GM19463 (cell line): Measurements from ENCODE around the gene HS3ST5.
"Not testable (repeated sequence)": the region's sequence is repeated elsewhere in the genome, so short reads cannot be mapped to it uniquely, and the experiment has no call there.

ENCODE experiments used
- ATAC-seq: cut with Tn5 transposase; IDR thresholded peaks from one replicate; pipeline ENCODE4 v1.9.1; 2021; ENCODE audit warnings: mild to moderate bottlenecking, moderate library complexity; ENCODE audit not compliant: unreplicated experiment

HS3ST5 gene

DNA sequence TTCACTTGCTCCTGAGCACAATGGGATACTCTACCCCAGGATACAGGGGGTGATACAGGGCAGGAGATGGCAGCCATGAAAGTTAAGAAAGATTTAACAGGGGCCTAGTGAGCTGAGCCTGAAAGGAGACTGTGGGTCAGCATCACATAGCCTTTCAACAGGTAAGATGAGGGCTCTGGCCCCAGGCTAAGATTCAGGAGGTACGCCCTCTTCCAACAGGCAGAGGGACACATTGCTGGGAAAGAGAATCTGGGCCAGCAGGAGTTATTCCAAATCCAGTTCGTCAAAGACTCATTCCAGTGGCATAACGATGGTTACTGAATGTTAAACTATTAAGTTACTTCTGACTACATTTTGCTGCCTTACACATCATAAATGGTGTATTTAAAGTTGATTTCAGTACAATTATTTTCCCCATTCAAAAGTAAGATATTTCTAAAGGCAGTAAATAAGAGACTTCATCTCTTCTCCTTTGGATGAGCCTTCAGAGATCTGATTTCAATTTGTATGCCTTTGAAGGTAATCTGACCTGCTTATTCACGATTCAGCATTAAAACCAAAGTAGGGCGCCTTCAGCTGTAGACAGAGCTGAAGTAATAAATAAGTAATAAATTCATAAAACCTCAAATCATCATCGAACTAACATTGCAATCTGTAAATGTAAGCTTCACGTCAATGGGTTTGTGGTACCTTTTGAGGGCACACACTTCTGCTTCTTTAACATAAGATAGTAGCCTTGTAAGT, 62.4 kb downstream of the HS3ST5 start:
- no peak for ATAC-seq

DNA sequence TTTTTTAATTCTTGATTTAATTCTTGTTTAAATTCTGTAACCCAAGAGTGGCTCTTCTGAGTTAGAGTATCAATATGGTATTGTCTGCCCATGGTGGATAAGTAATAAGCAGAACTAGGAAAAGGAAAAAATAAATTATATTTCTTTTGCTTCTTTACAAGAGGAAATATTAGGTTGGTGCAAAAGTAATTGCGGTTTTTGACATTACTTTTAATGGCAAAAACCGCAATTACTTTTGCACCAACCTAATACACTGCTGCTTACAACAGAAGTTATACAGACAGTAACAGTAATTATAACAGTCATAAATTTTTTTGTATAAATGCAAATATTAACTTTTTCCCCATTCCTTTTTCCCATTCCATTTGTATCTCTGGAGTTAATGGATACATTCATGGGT, 65.6 kb downstream of the HS3ST5 start:
- ATAC-seq = no peak

DNA sequence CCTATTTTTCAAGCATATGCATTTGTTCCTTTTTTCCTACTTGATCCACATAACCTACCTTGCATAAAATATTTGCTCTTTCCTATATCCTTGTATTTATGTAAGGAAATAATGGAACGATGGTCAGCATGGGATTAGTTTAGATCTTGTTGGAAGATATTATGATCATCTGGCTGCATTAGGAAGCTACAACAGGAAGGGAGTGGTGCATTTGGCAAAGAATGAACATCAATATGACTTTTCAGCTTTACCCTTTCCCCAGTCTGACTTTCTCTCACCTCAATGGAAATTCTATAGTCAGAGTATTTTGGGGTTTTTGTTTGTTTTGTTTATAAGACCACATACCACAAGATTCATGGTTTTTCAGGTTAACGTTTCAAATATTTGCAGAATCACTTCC, 66.0 kb downstream of the HS3ST5 start:
- ATAC-seq = no peak

DNA sequence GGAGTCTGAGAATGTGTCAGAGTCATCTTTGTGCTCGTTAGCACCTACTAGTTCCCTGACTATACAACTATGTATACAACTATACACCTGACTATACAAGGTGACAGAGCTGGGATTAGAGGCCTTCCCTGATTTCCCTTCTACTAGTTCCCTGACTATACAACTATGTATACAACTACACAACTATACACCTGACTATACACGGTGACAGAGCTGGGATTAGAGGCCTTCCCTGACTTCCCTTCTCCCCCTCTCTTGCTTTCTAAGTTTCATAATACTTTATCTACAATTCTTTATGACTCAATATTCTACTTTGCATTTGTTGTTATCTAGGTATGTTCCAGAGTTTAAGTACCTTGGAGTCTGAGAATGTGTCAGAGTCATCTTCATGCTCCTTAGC, 68.0 kb downstream of the HS3ST5 start:
- ATAC-seq = no peak

DNA sequence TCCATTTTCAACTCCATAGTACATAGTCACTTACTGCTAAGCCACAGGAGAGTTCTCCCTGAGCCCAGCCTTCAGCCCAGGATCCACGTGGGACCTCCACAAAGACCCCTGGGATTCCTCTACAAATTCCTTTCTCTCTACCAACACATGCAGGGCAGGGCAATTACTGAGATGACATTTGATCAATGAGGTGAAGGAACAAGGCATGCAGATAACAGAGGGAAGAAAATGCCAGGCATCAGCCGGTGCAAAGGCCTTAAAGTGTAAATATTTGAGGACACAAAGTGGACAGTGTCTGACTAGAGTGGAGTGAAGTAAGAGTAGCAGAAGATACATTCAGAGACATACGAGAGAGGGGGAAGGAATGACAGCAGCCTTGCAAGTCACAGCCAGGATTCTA, 70.2 kb downstream of the HS3ST5 start:
- no peak for ATAC-seq

DNA sequence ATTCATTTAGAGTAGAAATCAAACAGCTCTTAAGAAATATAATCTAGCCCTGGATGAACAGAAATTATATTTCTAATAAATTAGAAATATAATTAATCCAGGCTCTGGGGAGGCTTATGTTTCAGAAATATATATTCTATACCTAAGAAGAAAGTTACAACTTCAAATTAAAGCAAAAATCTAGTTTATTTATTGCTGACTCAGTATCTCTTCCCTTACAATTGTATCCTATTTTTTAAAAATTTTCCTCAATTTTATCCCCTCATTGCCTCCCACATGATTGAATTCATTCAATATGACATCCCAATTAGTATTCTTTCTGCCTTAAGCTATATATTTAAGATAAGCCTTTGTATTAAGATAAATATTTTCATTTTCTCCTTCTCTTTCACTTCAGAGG, 71.4 kb downstream of the HS3ST5 start:
- ATAC-seq = no peak

DNA sequence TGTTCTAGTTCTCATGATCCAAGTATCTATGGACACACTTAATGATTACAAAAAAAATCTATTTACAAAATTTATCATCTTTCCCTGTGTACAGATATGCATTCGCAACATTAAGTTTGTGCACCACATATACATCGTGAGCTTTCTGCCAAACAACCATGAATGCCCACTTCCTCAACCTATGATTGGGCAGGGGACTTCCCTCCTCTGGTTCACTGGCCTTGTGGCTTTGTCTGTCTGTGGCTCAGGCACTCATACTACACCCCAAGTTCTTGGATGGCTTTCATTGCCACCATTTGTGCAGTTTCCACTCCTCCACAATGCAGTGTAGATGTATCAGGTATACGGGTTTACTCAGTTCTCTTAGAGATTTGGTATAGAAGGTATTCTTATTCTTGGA, 74.9 kb downstream of the HS3ST5 start:
- ATAC-seq = peak; percentile 89

DNA sequence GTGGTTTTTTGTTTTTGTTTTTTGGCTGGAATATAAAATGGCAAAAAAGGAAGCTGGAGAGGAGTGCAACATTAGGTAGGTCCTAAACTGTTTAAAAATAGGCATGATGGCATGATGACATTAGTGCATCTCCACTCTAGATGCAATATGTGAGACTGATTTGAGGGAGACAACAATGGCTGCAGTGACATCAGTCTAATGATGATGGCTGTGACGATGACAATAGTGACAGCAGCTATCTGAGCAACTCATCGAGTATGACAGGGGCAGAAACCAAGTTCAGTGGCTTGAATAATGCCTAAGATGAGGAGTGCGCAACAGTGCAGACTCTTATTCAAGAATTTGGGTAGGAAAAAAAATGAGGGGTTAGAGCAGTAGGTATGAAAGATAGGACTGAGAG, 82.0 kb downstream of the HS3ST5 start:
- ATAC-seq = no peak

DNA sequence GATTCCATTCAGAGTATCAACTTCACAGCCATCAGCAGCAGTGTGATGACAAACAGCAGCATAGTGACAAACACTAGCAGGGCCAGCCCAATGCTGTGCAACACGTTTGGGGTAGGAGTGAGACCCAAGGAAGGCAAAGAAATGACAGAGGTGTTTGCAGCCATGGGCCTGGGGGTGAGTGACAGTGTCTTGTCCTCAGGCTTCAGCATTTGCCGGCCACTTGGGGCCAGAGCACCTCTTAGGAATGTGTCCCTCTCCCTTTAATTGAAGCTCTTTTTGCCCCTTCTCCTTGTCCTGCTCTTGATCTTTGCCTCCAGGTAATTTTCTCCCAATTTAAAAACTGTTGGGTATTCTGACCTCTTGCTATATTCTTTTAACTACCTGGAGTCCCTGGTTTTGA, 84.4 kb downstream of the HS3ST5 start:
- ATAC-seq = no peak

DNA sequence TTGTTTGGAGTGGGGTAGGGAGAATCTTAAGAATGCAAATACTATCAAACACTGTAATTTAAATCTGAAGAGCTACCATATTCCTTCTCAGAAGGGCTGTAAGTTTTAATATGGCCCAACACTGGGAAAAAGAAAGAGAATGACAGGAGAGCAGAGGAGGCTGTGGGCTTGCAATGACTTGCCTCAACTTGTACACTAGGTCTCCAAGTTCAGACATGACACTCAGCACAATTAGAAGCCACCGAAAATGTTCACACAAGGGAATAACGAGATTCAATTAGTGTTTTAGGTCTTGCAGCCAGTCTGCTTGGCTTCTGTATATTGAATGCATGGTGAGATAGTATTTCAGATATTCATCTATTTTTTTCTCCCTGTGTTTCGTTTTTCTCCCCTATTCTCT, 89.4 kb downstream of the HS3ST5 start:
- no peak for ATAC-seq

DNA sequence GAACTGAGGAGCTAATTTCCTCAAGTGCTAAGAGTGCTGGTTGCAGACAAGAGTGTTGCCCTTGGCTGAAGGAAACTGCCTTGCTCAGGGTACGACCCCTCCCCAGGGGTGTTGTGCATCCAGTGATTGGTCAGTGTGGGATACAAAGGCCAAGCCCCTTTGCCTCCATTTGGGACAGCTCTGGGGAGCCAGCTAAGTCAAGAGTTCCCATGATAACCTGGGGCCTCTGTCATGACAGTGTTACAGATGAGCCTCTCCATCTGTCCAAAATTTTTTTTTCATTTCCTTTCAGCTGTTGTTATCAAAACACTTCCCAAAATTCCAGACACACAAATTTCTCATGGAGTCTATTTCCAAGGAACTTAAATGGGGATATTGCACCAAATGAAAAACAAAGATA, 93.3 kb downstream of the HS3ST5 start:
- ATAC-seq = no peak

DNA sequence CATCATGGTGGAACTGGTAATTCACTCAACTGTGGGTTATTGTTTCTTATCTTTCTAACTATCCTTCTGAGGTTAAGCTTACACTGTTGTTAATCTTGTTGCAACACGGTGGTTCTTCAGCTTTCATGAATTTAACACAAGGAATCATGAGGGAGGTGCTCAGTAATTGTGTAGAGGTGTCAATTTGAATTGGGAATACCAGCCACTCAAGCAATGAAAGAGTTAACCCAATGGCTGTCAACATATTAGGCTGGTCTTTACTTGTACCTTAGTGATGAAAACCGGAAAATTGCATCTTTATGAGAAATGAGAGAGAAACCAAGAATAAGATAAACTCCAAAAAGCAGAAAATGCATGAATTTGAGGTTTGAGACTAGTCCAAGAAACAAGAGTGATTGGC, 95.7 kb downstream of the HS3ST5 start:
- no peak for ATAC-seq

DNA sequence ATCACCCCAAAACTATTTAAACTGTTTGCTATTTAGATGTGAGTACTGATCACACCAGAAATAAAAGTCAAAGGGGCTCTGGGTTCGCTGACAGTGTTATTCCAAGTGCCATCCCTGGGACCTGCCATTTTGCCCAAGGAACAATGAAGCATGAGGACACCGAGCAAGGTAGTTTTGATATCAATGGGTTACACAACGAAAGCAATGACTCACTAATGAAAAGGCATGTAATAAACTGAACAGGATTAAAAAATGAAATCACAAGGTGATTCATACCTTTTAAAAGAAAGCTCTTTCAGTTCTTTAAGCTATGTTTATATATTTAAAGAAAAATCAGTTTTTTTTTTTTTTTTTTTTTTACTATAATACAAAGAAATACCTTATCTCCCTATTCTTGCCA, 102.0 kb downstream of the HS3ST5 start:
- no peak for ATAC-seq

DNA sequence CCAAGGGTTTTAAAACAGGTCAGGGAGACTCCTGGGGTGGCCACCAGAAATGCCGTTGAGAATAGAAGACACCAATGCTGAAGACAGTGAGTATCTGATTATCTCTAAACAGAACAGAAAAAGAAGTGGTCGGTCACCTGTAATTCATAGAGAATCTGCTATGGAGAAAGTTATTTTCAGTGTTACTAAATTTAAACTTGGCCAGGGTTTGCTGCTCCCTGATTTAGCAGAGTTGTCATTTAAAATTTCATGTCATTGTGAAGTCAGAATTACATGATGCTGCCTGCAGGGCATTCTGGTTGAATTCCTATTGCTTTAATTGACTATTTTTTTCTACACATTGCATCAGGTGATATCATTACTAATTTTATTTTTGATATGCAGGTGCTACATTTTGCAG, 114.1 kb downstream of the HS3ST5 start:
- ATAC-seq = no peak

DNA sequence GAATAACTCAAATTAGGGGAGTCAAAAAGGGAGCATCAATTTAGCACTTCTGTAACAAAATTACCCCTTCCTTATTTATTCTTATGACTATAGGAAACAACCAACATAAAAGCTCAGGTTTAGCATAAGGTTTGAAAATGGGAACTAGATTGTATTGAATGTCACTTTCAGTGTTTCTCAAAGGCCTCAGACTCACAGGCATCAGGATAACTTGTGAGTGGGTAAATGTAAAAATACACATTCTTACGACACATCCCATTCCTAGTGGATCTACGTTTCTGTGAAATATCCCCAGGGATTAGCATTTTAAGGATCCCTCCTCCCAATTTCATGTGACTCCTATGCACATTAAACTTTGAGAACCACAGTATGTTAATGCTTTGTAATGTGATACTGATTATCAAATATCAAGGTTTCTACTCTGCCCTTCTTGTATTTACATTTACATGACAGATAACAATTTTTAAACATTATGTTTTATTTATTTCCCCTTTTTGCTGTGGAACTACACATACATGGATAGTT, 114.8 kb downstream of the HS3ST5 start:
- ATAC-seq = no peak

DNA sequence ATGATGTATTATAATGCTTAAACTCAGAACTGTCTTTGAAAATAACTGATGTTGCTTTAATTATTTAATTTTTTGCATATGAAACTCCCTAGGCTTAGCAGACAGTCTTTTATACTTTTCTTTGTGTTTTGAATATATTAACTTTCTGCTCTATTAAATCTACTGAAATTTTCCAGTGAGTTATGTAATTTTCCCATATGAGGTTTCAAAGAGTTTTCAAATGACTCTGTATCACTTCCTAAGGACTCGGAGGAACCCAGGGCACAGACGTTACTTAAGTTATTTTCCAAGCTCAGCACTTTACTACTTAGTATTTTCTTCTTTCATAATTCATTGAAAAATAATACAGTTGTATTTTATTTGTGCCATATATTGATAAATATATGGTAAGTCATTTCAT, 122.6 kb downstream of the HS3ST5 start:
- ATAC-seq = no peak

DNA sequence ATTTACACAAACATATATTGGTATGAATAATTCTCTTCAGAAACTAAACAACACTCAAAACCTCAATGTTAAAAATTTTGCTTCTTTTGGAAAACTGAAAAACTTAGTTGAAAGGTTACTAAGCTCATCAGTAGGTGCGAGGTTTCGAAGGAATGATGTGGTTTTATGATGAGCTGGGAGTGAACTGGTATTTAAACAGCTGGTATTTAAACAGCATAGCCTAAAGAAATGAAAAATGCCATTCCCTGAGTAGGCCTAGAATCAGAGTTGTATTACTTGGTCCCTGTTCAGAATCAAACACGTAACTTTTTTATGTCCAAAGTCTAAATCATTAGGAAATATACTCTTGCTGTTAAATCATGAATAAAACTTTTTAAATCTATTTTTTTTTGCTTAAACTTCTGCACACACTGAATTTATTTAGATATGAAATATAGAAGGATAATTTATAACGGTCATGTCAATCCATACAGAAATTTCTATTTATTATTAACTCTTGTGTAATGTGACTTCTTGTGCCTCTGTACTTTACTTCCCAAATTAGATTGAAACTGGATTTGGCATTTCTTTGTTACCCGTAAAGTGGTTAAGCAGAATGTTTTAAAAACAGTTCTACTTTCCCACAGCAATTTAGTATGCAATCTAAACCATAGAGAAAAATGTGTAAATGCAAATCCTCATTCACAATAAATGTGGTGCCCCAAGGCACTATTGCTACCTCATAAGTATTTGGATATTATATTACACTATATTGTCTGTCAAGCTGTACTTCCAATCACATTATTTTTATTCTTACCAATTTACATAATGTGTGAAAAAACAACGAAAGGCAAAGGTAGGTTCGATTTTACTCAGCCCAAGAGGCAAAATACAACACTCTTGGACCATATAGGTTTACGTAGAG, 124.1 kb downstream of the HS3ST5 start:
- no peak for ATAC-seq

DNA sequence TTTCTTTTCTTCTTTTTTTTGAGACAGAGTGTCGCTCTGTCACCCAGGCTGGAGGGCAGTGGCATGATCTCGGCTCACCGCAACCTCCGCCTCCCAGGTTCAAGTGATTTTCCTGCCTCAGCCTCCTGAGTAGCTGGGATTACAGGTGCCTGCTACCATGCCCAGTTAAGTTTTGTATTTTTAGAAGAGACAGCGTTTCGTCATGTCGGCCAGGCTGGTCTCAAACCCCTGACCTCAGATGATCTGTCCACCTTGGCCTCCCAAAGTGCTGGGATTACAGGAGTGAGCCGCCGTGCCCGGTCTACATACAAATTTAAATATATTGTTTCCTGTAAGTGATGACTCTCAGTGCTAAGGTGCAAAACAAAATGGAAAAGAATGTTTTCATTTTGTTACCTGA, 124.8 kb downstream of the HS3ST5 start:
- ATAC-seq = not testable (repeated sequence)

DNA sequence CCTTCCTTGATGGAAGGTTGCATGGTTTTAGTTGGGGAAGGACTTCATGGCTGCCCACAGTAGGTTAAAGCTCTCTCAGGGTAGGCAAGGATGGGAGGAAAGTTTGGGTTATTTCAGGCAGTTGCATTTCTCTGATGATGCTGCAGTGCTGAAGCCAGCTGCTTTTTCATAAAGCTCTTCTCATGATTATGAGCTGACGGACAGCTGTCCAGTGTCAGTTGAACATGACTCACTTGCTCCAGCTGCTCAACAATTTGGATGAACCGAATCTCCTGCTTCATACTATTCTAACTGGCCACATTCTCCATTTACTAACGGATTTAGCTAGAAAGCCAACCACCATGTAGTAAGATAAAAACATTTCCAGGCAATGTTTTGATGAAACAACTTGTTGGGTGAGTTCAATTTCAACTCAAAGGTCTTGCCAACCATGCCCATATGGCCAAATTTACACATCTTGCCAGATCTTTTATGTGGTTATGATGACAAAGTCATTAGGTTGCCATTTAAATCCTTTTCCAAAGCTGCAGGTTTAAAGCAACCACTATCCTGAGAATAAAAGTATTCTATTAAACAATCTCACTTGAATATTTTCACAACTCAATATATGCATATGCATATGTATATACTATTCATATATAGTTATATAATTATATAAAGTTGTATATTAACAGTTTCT, 125.9 kb downstream of the HS3ST5 start:
- ATAC-seq = no peak

DNA sequence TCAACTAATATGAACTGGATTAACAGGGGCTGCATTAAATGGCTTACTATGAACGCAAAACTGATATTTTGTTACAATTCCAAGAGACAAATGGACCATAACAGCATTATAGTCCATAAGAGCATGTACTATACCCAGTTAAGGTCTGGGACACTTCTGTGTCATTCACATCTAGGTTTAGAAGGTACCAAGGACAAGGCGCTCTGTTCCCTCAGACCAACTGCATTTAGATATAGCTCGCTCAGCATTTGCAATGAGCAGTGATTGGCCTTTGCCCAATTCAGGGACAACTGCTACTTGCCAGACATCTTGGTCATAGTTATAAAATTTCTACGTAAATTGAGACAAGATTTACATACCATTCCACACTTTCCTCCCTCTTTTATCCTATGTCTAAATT, 132.4 kb downstream of the HS3ST5 start:
- no peak for ATAC-seq

DNA sequence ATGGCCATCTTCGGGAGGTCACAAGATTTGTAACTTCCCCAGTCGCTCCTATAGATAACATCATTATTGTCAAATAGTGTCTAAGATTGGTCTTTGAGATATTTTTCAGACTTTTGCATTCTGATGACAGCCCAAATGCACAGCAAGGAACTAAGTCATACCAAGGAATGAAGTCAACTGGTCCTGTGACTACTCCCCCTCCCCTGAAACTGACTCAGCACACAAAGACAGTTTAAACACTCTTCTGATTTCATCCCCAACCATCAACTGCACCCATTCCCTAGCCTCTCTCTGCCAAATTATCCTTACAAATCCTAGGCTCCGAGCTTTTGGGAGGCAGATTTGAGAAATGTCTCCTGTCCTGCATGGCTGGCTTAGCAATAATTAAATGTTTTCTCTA, 139.4 kb downstream of the HS3ST5 start:
- no peak for ATAC-seq

DNA sequence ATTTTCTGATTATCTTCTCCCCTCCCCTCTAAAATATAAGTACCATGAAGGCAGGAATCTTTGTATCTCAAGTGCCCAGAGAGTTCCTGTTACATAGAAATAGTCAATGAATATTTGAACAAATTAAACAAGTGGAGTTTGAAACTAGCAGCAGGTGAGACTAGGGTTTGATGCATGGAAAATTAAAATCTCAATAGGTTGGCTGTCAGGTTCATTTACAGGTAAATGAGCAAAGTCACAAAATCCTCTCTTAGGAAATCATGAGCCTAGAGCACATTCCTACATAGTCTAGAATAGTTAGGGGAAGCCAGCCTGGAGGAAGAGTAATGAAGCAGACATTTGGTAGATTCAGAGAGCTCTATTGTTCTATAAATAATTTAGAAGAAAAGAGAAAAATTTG, 140.4 kb downstream of the HS3ST5 start:
- no peak for ATAC-seq
